ENCODE results near the gene DCD.
"Not testable (repeated sequence)": the region's sequence is repeated elsewhere in the genome, so short reads cannot be mapped to it uniquely, and the experiment has no call there.

Gene DCD

DNA sequence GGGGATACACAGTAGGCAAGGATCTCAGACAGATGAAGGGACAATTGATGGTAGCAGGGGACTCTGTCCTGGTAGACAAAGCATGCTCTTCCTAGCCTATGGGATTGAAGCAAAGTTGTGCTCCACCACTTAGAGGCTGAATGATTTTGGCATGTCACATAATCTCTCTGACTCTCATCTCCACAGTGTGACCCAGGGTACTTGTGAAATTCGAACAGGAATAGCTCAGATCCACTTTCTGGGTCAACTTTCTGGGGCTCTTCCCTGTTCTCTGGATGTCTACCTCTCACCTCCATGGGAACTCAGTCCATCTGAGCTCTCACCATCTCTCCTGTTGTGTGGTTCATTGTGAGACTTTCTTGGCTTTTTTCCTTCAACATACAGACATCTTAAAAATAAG lies 1.7 kb upstream of the DCD start:
- Histone ChIP-seq H3K36me3 (ENCODE audit: control insufficient read depth, insufficient read depth, low read length) (no peaks in the 10 kb centered on the region), H3K9me3 (ENCODE audit: control insufficient read depth, low read length) (no peaks in the 10 kb centered on the region), H3K4me1 (ENCODE audit: control insufficient read depth, insufficient read depth, low read length) (no peaks in the 10 kb centered on the region), H3K4me3 (ENCODE audit: low read length) (no peak overlapping the region), H3K27me3 (ENCODE audit: control insufficient read depth, insufficient read depth, low read length) (peaks cover 5% of the 10 kb centered on the region), H3K9ac (ENCODE audit: low read length) (no peak overlapping the region)

DNA sequence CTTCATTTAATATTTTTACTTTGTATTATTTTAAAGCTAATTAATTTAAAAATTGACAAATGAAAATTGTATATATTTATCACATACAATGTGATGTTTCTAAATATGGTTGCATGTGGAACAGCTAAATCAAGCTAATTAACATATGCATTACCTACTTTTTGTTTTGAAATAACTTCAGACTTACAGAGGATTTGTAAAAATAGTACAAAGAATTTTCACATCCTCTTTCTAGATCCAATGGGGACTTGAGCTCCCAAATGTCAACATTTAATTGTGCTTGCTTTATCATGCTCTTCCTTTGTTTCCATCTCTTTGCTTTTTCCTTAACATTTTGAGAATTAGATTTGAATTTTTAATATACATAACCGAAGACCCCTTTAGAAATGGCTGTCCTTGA lies 6.6 kb downstream of the DCD start:
- Histone ChIP-seq H3K4me3 (ENCODE audit: low read length) (no peak overlapping the region), H3K9me3 (ENCODE audit: control insufficient read depth, low read length) (no peaks in the 10 kb centered on the region), H3K27me3 (ENCODE audit: control insufficient read depth, insufficient read depth, low read length) (peaks cover 10% of the 10 kb centered on the region), H3K9ac (ENCODE audit: low read length) (no peak overlapping the region), H3K4me1 (ENCODE audit: control insufficient read depth, insufficient read depth, low read length) (no peaks in the 10 kb centered on the region), H3K36me3 (ENCODE audit: control insufficient read depth, insufficient read depth, low read length) (no peaks in the 10 kb centered on the region)

DNA sequence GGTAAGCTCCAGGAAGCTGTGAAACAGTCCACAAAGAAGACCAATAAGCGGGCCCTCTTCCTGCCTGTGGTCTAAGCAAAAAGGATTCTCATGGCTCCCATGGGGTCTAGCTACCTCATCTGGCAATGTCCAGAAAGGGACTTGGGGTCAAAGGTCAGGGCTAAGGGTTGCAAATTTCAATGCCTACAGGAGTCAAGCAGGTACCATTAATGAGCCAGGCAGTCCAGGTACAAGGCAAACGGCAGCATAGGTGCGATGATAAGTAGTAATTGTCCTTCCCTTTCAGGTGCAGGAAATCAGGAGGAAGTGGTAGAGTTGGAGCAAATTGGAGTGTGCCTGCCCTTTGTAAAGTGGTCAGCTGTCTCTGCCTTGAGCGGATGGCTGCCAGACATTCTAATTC lies 7.1 kb downstream of the DCD start:
- Histone ChIP-seq H3K27me3 (ENCODE audit: control insufficient read depth, insufficient read depth, low read length) (peaks cover 10% of the 10 kb centered on the region), H3K9ac (ENCODE audit: low read length) (no peak overlapping the region), H3K4me1 (ENCODE audit: control insufficient read depth, insufficient read depth, low read length) (no peaks in the 10 kb centered on the region), H3K36me3 (ENCODE audit: control insufficient read depth, insufficient read depth, low read length) (no peaks in the 10 kb centered on the region), H3K9me3 (ENCODE audit: control insufficient read depth, low read length) (no peaks in the 10 kb centered on the region), H3K4me3 (ENCODE audit: low read length) (no peak overlapping the region)

DNA sequence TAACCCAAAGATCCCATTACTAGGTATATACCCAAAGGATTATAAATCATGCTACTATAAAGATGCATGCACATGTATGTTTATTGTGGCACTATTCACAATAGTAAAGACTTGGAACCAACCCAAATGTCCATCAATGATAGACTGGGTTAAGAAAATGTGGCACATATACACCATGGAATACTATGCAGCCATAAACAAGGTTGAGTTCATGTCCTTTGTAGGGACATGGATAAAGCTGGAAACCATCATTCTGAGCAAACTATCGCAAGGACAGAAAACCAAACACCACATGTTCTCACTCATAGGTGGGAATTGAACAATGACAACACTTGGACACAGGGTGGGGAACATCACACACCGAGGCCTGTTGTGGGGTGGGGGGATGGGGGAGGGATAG lies 9.1 kb downstream of the DCD start:
- not testable (repeated sequence) for H3K36me3 ChIP-seq (ENCODE audit: control insufficient read depth, insufficient read depth, low read length); H3K9me3 ChIP-seq (ENCODE audit: control insufficient read depth, low read length); H3K27me3 ChIP-seq (ENCODE audit: control insufficient read depth, insufficient read depth, low read length); H3K4me3 ChIP-seq (ENCODE audit: low read length); H3K9ac ChIP-seq (ENCODE audit: low read length); H3K4me1 ChIP-seq (ENCODE audit: control insufficient read depth, insufficient read depth, low read length)

DNA sequence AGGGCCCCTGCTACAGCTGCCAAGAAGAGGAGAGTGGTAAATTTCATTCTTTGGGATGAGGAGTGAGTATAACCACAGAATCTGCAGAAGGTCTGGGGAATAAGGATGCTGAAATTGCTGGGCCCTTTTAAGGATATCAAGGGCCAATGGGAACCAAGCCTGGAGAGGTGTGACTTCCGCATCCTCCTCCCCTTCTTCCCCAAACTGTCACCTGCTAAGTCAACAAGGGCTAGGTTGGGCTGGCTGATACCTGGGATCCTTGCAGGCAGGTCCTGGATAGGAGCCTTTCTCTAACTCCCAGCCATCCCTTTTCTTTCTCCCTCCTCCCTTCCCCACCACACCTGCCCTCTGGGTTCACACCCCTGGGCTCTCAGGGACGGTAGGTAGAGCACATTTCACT lies 13.4 kb downstream of the DCD start, which contains the start of gene LACRT:
LACRT (minus strand) TSS at position 101 of the 400 bp plus-strand sequence; CDS start at position 47, 54 bp downstream.
- no peak within 1 kb of the TSS for H3K9ac ChIP-seq (ENCODE audit: low read length)
- no peaks in the 10 kb centered on the region for H3K36me3 ChIP-seq (ENCODE audit: control insufficient read depth, insufficient read depth, low read length)
- no peaks in the 10 kb centered on the region for H3K27me3 ChIP-seq (ENCODE audit: control insufficient read depth, insufficient read depth, low read length)
- H3K4me3 ChIP-seq (ENCODE audit: low read length), result no peak within 1 kb of the TSS
- H3K4me1 ChIP-seq (ENCODE audit: control insufficient read depth, insufficient read depth, low read length), result no peaks in the 10 kb centered on the region
- H3K9me3 ChIP-seq (ENCODE audit: control insufficient read depth, low read length), result no peaks in the 10 kb centered on the region

DNA sequence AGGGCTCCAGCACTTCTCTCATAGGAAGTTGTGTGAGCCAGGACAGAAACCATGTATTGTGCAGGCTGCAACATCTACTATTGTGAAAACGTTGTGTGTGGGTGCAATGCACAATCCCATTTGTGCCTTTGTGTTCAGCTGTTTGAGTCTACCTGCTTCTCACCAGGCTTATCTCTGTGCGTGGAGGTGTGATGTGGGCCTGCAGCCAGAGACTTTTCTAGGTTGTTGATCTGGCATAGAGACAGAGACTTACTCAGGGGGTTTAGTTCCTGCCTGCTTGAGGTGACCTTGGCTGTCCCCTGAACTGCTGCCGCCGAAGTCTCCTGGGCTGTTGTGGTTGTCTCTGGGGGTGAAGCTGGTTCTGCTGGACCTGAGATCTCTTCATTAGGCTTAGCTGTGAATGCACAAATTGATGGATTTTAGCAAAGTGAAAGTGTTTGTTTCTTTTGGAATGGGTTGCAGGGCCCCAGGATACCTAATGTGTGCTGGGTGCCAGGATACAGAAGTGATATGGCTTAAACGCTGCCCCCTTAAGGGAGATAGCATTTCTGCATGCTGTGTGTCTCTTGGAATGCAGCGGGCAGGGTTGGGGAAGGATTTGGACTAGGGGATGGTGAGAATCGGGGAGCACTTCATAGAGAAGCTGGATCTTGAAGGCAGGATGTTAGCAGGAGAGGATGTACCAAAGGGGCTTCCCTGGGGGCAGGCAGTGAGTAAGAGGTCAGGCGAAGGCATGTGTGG lies 16.0 kb downstream of the DCD start:
- H3K4me1 ChIP-seq (ENCODE audit: control insufficient read depth, insufficient read depth, low read length), result no peaks in the 10 kb centered on the region
- H3K9me3 ChIP-seq (ENCODE audit: control insufficient read depth, low read length), result no peaks in the 10 kb centered on the region
- H3K4me3 ChIP-seq (ENCODE audit: low read length), result no peak overlapping the region
- peaks cover 3% of the 10 kb centered on the region for H3K27me3 ChIP-seq (ENCODE audit: control insufficient read depth, insufficient read depth, low read length)
- no peaks in the 10 kb centered on the region for H3K36me3 ChIP-seq (ENCODE audit: control insufficient read depth, insufficient read depth, low read length)
- no peak overlapping the region for H3K9ac ChIP-seq (ENCODE audit: low read length)

DNA sequence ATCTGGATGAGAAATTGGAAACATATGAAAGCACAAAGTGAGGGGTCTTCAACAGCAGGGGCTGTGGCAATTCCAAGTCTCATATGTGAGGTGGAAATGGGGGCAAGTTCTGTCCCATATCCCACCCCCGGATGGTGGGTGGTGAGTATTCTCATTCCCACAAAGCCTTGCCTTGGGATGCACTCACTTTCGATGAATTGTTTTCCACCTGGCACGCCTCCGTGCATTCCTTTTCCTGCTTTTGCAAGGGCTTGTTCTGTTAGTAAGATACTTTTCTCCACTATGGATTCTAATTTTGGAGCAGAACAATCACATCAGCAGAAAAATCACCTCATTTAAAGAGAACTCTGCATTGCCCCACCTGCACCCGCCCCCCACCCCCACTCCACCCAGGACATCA lies 16.6 kb downstream of the DCD start:
- H3K4me3 ChIP-seq (ENCODE audit: low read length), result no peak overlapping the region
- H3K4me1 ChIP-seq (ENCODE audit: control insufficient read depth, insufficient read depth, low read length), result no peaks in the 10 kb centered on the region
- peaks cover 3% of the 10 kb centered on the region for H3K27me3 ChIP-seq (ENCODE audit: control insufficient read depth, insufficient read depth, low read length)

DNA sequence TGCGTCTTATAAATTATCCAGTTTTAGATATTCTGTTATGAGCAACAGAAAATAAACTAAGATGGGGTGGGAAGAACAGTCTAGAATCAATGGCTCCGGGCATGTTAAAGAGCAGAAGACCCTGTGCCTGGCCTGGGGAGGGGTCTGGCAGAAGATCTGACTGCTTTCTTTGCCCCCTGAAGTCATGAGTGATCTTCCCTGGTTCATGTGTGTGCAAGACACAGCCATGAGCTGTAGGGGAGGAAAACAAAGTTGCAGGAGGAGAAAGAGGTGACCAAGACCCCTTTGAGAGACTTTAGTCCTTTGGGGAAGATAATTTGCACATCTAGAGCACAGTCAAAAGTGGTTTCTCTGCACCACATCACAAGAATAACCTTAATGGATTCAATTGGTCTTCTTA lies 18.2 kb downstream of the DCD start:
- H3K27me3 ChIP-seq (ENCODE audit: control insufficient read depth, insufficient read depth, low read length), result peaks cover 3% of the 10 kb centered on the region
- H3K9me3 ChIP-seq (ENCODE audit: control insufficient read depth, low read length), result no peaks in the 10 kb centered on the region

More for the DNA sequence above, 16.6 kb downstream of the DCD start:
- Histone ChIP-seq H3K9ac (ENCODE audit: low read length) (no peak overlapping the region), H3K9me3 (ENCODE audit: control insufficient read depth, low read length) (no peaks in the 10 kb centered on the region), H3K36me3 (ENCODE audit: control insufficient read depth, insufficient read depth, low read length) (no peaks in the 10 kb centered on the region)

DNA sequence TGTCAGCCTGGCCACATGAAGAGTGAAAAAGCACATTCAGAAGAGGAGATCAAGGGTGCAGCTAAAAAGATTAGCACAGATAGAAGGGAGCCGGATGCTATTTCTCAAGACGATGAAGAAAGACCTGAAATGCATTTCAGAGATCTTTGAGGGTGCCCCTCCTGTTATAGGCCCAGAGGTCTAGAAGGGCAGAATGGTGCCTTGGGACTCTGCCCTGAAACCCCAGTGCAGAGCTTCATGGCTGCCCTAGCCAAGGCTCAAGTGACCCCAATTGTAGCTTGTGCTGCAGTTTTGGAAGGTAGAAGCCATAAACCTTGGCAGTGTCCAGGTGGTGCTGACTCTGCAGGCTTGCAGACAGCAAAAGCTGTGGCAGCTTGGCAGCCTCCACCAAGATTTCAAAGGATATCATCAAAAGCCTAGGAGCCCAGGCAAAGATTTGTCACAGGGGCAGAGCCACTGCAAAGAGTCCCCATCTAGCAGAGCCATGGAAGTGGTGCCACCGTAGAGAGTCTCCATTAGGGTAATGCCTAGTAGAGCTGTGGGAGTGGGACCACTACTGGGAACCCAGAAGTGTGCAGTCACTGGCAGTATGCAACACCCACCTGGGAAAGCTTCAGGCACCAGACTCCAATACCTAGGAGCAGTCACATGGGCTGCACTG lies 19.8 kb downstream of the DCD start:
- H3K27me3 ChIP-seq (ENCODE audit: control insufficient read depth, insufficient read depth, low read length), result peaks cover 7% of the 10 kb centered on the region
- H3K9me3 ChIP-seq (ENCODE audit: control insufficient read depth, low read length), result no peaks in the 10 kb centered on the region
- no peak overlapping the region for H3K9ac ChIP-seq (ENCODE audit: low read length)
- H3K4me1 ChIP-seq (ENCODE audit: control insufficient read depth, insufficient read depth, low read length), result no peaks in the 10 kb centered on the region
- no peaks in the 10 kb centered on the region for H3K36me3 ChIP-seq (ENCODE audit: control insufficient read depth, insufficient read depth, low read length)
- no peak overlapping the region for H3K4me3 ChIP-seq (ENCODE audit: low read length)

More for the DNA sequence above, 18.2 kb downstream of the DCD start:
- Histone ChIP-seq H3K4me1 (ENCODE audit: control insufficient read depth, insufficient read depth, low read length) (no peaks in the 10 kb centered on the region), H3K36me3 (ENCODE audit: control insufficient read depth, insufficient read depth, low read length) (no peaks in the 10 kb centered on the region), H3K4me3 (ENCODE audit: low read length) (no peak overlapping the region), H3K9ac (ENCODE audit: low read length) (no peak overlapping the region)

DNA sequence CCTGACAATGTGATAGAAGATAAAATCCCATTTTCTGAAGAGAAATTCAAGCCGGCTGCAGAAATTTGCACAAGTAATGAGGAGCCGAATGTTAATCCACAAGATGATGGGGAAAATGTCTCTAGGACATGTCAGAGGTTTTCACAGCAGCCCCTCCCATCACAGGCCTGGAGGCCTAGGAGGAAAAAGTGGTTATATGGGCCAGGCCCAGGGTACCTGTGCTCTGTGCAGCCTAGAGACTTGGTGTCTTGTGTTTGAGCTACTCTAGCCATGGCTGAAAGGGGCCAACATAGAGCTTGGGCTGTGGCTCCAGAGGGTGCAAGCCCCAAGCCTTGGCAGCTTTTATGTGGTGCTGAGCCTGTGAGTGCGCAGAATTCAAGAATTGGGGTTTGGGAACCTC lies 20.9 kb downstream of the DCD start:
- no peaks in the 10 kb centered on the region for H3K36me3 ChIP-seq (ENCODE audit: control insufficient read depth, insufficient read depth, low read length)
- H3K9ac ChIP-seq (ENCODE audit: low read length), result no peak overlapping the region
- H3K27me3 ChIP-seq (ENCODE audit: control insufficient read depth, insufficient read depth, low read length), result peaks cover 7% of the 10 kb centered on the region
- no peaks in the 10 kb centered on the region for H3K9me3 ChIP-seq (ENCODE audit: control insufficient read depth, low read length)
- no peak overlapping the region for H3K4me3 ChIP-seq (ENCODE audit: low read length)
- no peaks in the 10 kb centered on the region for H3K4me1 ChIP-seq (ENCODE audit: control insufficient read depth, insufficient read depth, low read length)

DNA sequence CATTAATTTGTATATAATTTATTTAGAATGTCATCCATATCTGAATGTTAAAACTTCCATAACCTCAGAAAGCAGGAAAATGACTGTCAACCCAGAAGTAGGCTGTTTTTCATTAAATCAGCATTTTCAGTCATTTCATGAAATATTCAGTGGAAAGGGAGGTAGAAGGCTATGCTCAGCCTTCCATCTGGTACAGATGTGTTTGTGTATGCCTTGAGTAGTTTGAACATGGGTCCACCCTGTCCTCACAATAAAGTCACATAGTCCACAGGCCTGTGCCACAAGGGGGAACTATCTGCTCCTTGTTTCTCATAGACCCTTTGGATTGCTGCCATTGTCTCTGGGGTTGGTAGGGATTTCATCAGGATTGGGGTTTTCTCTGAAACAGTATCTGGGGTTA lies 22.6 kb downstream of the DCD start:
- Histone ChIP-seq H3K9me3 (ENCODE audit: control insufficient read depth, low read length) (no peaks in the 10 kb centered on the region), H3K4me3 (ENCODE audit: low read length) (no peak overlapping the region), H3K4me1 (ENCODE audit: control insufficient read depth, insufficient read depth, low read length) (no peaks in the 10 kb centered on the region), H3K9ac (ENCODE audit: low read length) (no peak overlapping the region), H3K27me3 (ENCODE audit: control insufficient read depth, insufficient read depth, low read length) (peaks cover 7% of the 10 kb centered on the region), H3K36me3 (ENCODE audit: control insufficient read depth, insufficient read depth, low read length) (no peaks in the 10 kb centered on the region)

DNA sequence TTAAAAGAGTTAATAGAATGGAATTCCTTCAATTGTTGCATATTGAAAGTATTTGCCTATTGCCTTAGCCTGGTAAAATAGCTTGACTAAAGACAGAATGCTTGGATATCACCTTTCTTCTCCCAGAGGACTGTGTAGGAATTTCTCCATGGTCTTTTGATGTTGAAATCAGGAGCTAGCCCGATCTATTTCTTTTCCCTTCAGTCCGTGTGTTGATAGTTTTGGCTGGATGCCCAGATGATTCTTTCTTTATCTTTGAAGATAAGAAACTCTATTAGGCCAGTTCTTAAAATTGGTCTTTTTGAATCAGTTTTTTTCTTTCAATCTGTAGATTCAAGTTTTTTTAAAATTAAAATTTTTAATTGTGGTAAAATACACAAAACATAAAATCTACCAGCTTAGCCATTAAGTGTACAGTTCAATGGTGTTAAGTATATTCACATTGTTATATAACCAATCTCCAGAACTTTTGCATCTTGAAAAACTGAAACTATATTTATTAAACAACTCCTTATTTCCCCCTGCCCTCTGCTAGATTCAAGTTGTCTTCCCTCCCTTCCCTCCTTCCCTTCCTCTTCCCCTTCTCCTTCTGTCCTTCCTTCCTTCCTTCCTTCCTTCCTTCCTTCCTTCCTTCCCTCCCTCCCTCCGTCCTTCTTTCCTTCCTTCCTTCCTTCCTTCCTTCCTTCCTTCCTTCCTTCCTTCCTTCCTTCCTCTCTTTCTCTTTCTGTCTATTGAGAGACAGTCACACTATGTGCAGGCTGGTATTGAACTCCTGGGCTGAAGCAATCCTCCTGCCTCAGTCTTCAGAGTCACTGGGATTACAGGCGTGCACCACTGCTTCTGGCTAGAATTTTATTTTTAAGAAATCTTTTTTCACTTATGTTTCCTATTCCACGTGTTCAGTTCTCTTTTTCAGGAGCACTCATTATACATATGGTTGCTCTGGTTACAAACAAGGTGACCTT lies 23.6 kb downstream of the DCD start:
- H3K4me3 ChIP-seq (ENCODE audit: low read length), result no peak overlapping the region
- H3K27me3 ChIP-seq (ENCODE audit: control insufficient read depth, insufficient read depth, low read length), result peaks cover 6% of the 10 kb centered on the region
- no peaks in the 10 kb centered on the region for H3K9me3 ChIP-seq (ENCODE audit: control insufficient read depth, low read length)
- H3K36me3 ChIP-seq (ENCODE audit: control insufficient read depth, insufficient read depth, low read length), result no peaks in the 10 kb centered on the region
- H3K4me1 ChIP-seq (ENCODE audit: control insufficient read depth, insufficient read depth, low read length), result no peaks in the 10 kb centered on the region
- no peak overlapping the region for H3K9ac ChIP-seq (ENCODE audit: low read length)
